Measurements from ENCODE around the gene COL21A1.

The COL21A1 gene

GRCh38 chr6:56282391-56282790 lies 35.0 kb upstream of the COL21A1 start:
- in situ Hi-C loops (cut with HindIII; ENCODE audit: low sequenced_read_pairs): loop anchor here (5.0 kb wide), 1 partner anchor 100 kb away; no protein-coding TSS in a partner anchor
- DNase-seq (ENCODE audit: low read depth): peak; percentile 64
- H3K4me3 ChIP-seq (ENCODE audit: low read depth, low read length): no peak overlapping the region
- TF ChIP-seq, protein P1, sequence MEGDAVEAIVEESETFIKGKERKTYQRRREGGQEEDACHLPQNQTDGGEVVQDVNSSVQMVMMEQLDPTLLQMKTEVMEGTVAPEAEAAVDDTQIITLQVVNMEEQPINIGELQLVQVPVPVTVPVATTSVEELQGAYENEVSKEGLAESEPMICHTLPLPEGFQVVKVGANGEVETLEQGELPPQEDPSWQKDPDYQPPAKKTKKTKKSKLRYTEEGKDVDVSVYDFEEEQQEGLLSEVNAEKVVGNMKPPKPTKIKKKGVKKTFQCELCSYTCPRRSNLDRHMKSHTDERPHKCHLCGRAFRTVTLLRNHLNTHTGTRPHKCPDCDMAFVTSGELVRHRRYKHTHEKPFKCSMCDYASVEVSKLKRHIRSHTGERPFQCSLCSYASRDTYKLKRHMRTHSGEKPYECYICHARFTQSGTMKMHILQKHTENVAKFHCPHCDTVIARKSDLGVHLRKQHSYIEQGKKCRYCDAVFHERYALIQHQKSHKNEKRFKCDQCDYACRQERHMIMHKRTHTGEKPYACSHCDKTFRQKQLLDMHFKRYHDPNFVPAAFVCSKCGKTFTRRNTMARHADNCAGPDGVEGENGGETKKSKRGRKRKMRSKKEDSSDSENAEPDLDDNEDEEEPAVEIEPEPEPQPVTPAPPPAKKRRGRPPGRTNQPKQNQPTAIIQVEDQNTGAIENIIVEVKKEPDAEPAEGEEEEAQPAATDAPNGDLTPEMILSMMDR (IDR thresholded peaks at IDR 0.05; ENCODE audit: low read depth, low read length, missing control alignments): no peak

DNA sequence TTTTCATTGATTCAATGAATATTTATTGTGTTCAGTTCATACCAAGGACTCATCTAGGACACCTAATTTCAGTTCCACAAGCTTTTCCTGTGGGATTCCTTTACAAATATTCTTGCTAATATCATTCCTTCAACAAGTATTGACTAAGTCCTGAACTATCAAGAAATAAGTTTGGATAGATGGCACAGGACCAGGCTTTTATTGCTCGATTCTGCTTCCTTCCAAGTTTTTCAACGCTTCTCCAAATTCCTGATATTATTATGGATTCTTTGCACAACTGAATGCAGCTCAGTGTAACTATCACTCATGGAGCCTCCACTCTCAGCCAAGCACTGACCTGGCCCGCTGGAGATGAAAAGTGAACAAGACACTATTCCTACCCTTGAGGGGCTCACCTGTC lies 32.7 kb upstream of the COL21A1 start:
- TF ChIP-seq, protein P1 (IDR thresholded peaks at IDR 0.05; ENCODE audit: low read depth, low read length, missing control alignments): no peak
- H3K4me3 ChIP-seq (ENCODE audit: low read depth, low read length): no peak overlapping the region
- no peak for DNase-seq (ENCODE audit: low read depth)
- in situ Hi-C loops (cut with HindIII; ENCODE audit: low sequenced_read_pairs): loop anchor here (5.0 kb wide), 1 partner anchor 98 kb away; no protein-coding TSS in a partner anchor

GRCh38 chr6:56279331-56280080 lies 32.1 kb upstream of the COL21A1 start:
- peak; percentile 76 for DNase-seq (ENCODE audit: low read depth)
- TF ChIP-seq, protein P1 (IDR thresholded peaks at IDR 0.05; ENCODE audit: low read depth, low read length, missing control alignments): no peak
- H3K4me3 ChIP-seq (ENCODE audit: low read depth, low read length): no peak overlapping the region
- in situ Hi-C loops (cut with HindIII; ENCODE audit: low sequenced_read_pairs): loop anchor here (5.0 kb wide), 1 partner anchor 97 kb away; no protein-coding TSS in a partner anchor

DNA sequence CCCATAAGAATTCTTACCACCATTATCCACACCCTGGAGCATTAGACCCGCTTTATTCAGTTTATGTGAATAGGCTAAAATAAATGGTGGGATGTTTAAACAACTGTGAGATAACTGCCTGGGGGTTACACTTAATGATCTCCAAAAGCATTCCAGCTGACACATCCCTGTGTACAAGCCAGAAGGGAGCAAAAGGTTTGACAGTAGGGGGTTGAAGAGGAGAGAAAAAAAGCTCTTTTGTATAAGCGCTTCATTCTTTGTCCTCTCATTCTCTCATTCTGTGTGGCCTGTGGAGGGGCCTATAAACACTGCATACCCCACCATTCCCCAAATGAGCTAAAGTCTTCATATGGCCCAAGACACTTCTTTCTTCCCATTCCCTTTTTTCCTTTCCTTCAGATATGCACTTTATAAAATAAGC lies 30.8 kb upstream of the COL21A1 start:
- DNase-seq (ENCODE audit: low read depth): peak; percentile 38

GRCh38 chr6:56270812-56271441 lies 23.5 kb upstream of the COL21A1 start:
- no peak for DNase-seq (ENCODE audit: low read depth)
- H3K4me3 ChIP-seq (ENCODE audit: low read depth, low read length): no peak overlapping the region
- in situ Hi-C loops (cut with HindIII; ENCODE audit: low sequenced_read_pairs): no loop called here
- TF ChIP-seq, protein P1 (IDR thresholded peaks at IDR 0.05; ENCODE audit: low read depth, low read length, missing control alignments): no peak

More for the DNA sequence above, 30.8 kb upstream of the COL21A1 start:
- in situ Hi-C loops (cut with HindIII; ENCODE audit: low sequenced_read_pairs): no loop called here
- H3K4me3 ChIP-seq (ENCODE audit: low read depth, low read length): no peak overlapping the region
- TF ChIP-seq, protein P1 (IDR thresholded peaks at IDR 0.05; ENCODE audit: low read depth, low read length, missing control alignments): no peak

GRCh38 chr6:56268266-56268665 lies 20.9 kb upstream of the COL21A1 start:
- no peak overlapping the region for H3K4me3 ChIP-seq (ENCODE audit: low read depth, low read length)
- DNase-seq (ENCODE audit: low read depth): no peak
- TF ChIP-seq, protein P1 (IDR thresholded peaks at IDR 0.05; ENCODE audit: low read depth, low read length, missing control alignments): no peak
- in situ Hi-C loops (cut with HindIII; ENCODE audit: low sequenced_read_pairs): no loop called here

Data from astrocyte of the cerebellum (primary cell).